ENCODE measurements around the gene ARSJ.

Gene ARSJ

GRCh38 chr4:113901994-113902787 lies 77.3 kb downstream of the ARSJ start:
- no peak overlapping the region for H3K4me3 ChIP-seq (ENCODE audit: low read length)
- TF ChIP-seq, protein P1, sequence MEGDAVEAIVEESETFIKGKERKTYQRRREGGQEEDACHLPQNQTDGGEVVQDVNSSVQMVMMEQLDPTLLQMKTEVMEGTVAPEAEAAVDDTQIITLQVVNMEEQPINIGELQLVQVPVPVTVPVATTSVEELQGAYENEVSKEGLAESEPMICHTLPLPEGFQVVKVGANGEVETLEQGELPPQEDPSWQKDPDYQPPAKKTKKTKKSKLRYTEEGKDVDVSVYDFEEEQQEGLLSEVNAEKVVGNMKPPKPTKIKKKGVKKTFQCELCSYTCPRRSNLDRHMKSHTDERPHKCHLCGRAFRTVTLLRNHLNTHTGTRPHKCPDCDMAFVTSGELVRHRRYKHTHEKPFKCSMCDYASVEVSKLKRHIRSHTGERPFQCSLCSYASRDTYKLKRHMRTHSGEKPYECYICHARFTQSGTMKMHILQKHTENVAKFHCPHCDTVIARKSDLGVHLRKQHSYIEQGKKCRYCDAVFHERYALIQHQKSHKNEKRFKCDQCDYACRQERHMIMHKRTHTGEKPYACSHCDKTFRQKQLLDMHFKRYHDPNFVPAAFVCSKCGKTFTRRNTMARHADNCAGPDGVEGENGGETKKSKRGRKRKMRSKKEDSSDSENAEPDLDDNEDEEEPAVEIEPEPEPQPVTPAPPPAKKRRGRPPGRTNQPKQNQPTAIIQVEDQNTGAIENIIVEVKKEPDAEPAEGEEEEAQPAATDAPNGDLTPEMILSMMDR (conservative IDR thresholded peaks at IDR 0.05; ENCODE audit: low read length): no peak
- no peak for DNase-seq (ENCODE audit: low read depth)

DNA sequence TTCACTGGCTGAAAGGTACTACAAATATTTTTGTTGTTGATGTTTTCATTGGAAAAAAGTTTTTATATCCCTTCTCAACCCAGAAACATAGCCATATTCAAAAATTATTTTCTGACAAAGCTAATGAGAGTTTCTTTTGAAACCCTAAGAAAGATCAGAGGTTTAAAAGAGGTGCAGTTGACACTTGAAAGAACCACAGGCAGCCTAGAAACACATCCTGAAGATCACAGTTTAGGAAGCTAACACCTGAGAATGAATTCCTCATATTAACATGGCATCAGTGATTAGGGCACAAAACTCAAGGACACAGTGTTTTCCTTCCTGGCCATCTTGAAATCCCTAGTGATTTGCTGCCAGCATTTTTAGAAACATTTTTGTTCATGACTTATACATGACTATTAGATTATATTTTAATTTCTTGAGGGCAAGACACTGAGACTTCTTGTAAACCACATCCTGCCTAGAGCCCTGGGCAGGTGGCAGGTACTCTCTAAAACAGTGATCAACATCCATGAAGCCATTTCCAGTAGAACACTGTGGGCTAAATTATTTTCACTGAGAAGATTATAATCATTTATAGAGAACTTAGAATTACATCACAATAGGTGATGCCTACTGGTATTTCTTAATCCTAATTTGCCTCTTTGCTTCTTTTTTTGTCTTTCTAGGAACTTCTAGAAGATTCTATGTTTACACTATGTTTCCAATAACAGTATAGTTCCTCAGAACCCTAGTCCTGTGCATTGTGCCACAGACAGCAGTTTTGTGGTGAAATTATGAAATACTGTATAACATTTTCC lies 80.0 kb downstream of the ARSJ start:
- no peak overlapping the region for H3K4me3 ChIP-seq (ENCODE audit: low read length)
- DNase-seq (ENCODE audit: low read depth): no peak

DNA sequence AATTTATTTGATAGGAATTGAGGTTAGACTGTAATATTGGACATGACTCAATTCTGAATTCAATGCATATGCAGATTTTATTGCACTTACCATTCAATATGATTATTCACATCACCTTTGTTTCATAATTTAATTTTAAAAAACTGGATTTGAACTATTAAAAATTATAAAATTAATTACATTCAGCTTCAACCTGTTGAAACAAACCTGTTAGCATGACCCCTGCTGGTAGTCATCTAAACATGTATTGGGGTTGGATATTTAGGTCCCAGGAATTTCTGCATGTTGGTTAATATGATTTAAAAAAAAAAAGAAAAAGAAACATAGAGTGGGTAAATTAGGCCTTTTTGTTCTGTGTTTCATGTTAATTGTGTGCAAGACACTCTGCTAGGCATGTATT lies 85.9 kb downstream of the ARSJ start:
- TF ChIP-seq, protein P1 (conservative IDR thresholded peaks at IDR 0.05; ENCODE audit: low read length): peak; percentile 43
- peak; percentile 26 for DNase-seq (ENCODE audit: low read depth)
- H3K4me3 ChIP-seq (ENCODE audit: low read length): no peak overlapping the region

More for the DNA sequence above, 80.0 kb downstream of the ARSJ start:
- TF ChIP-seq, protein P1 (conservative IDR thresholded peaks at IDR 0.05; ENCODE audit: low read length): no peak

DNA sequence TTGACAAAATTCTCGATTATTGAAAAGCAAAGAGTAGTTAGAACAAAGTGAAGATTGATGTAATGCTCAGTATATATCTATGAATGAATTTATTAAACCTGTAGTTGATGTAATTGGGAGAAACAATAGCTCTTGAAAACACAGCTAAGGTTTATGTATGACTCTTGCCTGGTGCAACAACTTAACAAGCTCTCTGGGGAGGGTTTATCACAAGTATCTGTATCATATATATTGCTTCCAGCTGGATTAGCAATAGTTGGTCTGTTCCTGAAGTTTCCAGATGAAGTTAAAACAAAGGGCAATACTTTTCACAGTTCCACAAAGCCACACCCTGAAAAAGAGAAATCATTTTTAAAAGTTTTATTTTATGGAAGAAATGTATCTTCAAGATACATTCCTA lies 91.4 kb downstream of the ARSJ start:
- DNase-seq (ENCODE audit: low read depth): peak; percentile 29
- H3K4me3 ChIP-seq (ENCODE audit: low read length): no peak overlapping the region
- TF ChIP-seq, protein P1 (conservative IDR thresholded peaks at IDR 0.05; ENCODE audit: low read length): no peak

GRCh38 chr4:113885291-113885690 lies 94.2 kb downstream of the ARSJ start:
- TF ChIP-seq, protein P1 (conservative IDR thresholded peaks at IDR 0.05; ENCODE audit: low read length): no peak
- no peak overlapping the region for H3K4me3 ChIP-seq (ENCODE audit: low read length)
- no peak for DNase-seq (ENCODE audit: low read depth)

DNA sequence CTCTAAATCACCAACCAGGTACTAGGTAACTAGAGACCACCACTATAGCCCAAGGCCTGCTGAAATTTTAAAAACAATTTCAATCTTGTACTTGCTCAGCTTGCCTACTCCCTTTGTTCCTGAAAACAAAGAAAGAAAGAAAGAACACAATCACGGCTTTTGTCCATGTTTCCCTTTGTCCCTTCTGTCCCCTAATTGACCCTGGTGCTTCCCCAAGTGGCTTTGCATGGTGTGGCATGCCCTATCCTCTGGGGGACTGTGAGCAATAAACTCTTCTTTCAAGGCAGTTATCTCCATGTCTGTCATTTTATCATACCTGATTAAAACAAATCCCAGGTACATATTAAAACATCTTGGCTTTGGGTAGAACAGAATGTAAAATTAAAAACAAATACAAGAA lies 94.8 kb downstream of the ARSJ start:
- no peak overlapping the region for H3K4me3 ChIP-seq (ENCODE audit: low read length)
- TF ChIP-seq, protein P1 (conservative IDR thresholded peaks at IDR 0.05; ENCODE audit: low read length): no peak
- no peak for DNase-seq (ENCODE audit: low read depth)
